Measurements from ENCODE around the gene SURF2.

SURF2 gene

GRCh38 chr9:133335924-133336811, 20.2 kb upstream of the SURF2 start, which contains the start of gene SURF6:
TSS of gene SURF6 (minus strand) at chr9:133336188. CDS start at chr9:133336132, 56 bp downstream.
- peak; percentile 89 for DNase-seq (ENCODE audit: low read depth)

GRCh38 chr9:133339641-133340040, 16.7 kb upstream of the SURF2 start:
- DNase-seq (ENCODE audit: low read depth) = no peak

- no peak for DNase-seq (ENCODE audit: low read depth)
Measured at GRCh38 chr9:133340256-133340655, 16.1 kb upstream of the SURF2 start.

GRCh38 chr9:133340916-133341315, 15.4 kb upstream of the SURF2 start:
- DNase-seq (ENCODE audit: low read depth) = no peak

- DNase-seq (ENCODE audit: low read depth) = no peak
Measured at GRCh38 chr9:133341369-133342068, 14.8 kb upstream of the SURF2 start.

GRCh38 chr9:133342069-133342406, 14.3 kb upstream of the SURF2 start:
- DNase-seq (ENCODE audit: low read depth) = no peak

- no peak for DNase-seq (ENCODE audit: low read depth)
Measured at GRCh38 chr9:133342570-133342969, 13.8 kb upstream of the SURF2 start.

GRCh38 chr9:133344071-133344470, 12.3 kb upstream of the SURF2 start:
- no peak for DNase-seq (ENCODE audit: low read depth)

- no peak for DNase-seq (ENCODE audit: low read depth)
Measured at GRCh38 chr9:133344979-133345378, 11.4 kb upstream of the SURF2 start.

GRCh38 chr9:133345596-133345995, 10.8 kb upstream of the SURF2 start:
- no peak for DNase-seq (ENCODE audit: low read depth)

GRCh38 chr9:133346021-133346785, 10.1 kb upstream of the SURF2 start:
- DNase-seq (ENCODE audit: low read depth) = no peak

GRCh38 chr9:133347515-133347984, 8.8 kb upstream of the SURF2 start:
- DNase-seq (ENCODE audit: low read depth) = no peak

GRCh38 chr9:133347985-133348717, 8.2 kb upstream of the SURF2 start, which contains the start of the genes MED22 and RPL7A:
TSS of gene MED22 (minus strand) at chr9:133348131. CDS start at chr9:133346662, 1,469 bp downstream.
TSS of gene RPL7A (plus strand) at chr9:133348218. CDS start at chr9:133348244, 26 bp downstream.
- DNase-seq (ENCODE audit: low read depth) = peak; percentile 84

- no peak for DNase-seq (ENCODE audit: low read depth)
Measured at GRCh38 chr9:133348718-133349573, 7.4 kb upstream of the SURF2 start.

- no peak for DNase-seq (ENCODE audit: low read depth)
Measured at GRCh38 chr9:133349965-133350616, 6.3 kb upstream of the SURF2 start.

GRCh38 chr9:133351526-133351907, 4.8 kb upstream of the SURF2 start:
- no peak for DNase-seq (ENCODE audit: low read depth)

GRCh38 chr9:133351908-133352634, 4.3 kb upstream of the SURF2 start:
- DNase-seq (ENCODE audit: low read depth) = no peak

GRCh38 chr9:133352635-133353340, 3.6 kb upstream of the SURF2 start:
- no peak for DNase-seq (ENCODE audit: low read depth)

- no peak for DNase-seq (ENCODE audit: low read depth)
Measured at GRCh38 chr9:133353548-133353947, 2.8 kb upstream of the SURF2 start.
